AG04449 (cell line): ENCODE data around the gene ELMOD3.
"Not testable (repeated sequence)": the region's sequence is repeated elsewhere in the genome, so short reads cannot be mapped to it uniquely, and the experiment has no call there.

Source experiments
- CTCF ChIA-PET: fragments of 350-600 bp; formaldehyde crosslinking; extraction: SDS; loops from one replicate; lab custom pipeline; 2021; ENCODE audit warnings: antibody characterized with exemption; lab: Yijun Ruan, JAX
- POLR2A ChIA-PET: fragments of 400-600, 350-600 bp; formaldehyde crosslinking; extraction: SDS; loops from one replicate; lab custom pipeline; 2020; ENCODE audit warnings: antibody characterized with exemption, inconsistent platforms; lab: Yijun Ruan, JAX
- DNase-seq: peaks from one replicate; pipeline ENCODE4 v3.0.0-alpha.2; 2010; ENCODE audit warnings: low read depth, low spot score
- H3K4me3 ChIP-seq: 2 replicates; pipeline ENCODE4 v1.5.1; 2011; ENCODE audit warnings: low read depth, mild to moderate bottlenecking, control low read depth, low read length
- CTCF ChIP-seq: IDR thresholded peaks from one replicate; pipeline ENCODE4 v1.5.1; 2011; ENCODE audit warnings: mild to moderate bottlenecking, moderate library complexity, low read length, control low read depth, inconsistent platforms; ENCODE audit not compliant: insufficient read depth; ENCODE audit errors: missing control alignments

ELMOD3 gene

GRCh38 chr2:85327822-85328617, 26.5 kb upstream of the ELMOD3 start, which contains the start of gene TGOLN2:
TSS of gene TGOLN2 (minus strand) at chr2:85327989. CDS start at chr2:85327962, 27 bp downstream.
- no peak for DNase-seq
- peak within 1 kb of the TSS; percentile 87 for H3K4me3 ChIP-seq
- ChIA-PET CTCF (interaction anchor here (0.7 to 2.0 kb wide), 6 partner anchors 8 to 228 kb away, joined by 3 to 15 read pairs (median 4); no protein-coding TSS in a partner anchor), POLR2A (interaction anchor here (0.7 to 1.7 kb wide), 9 partner anchors 11 to 263 kb away, joined by 3 to 9 read pairs (median 3); partner anchors contain the start of genes ELMOD3, MAT2A and RETSAT)
- TF ChIP-seq CTCF = no peak

GRCh38 chr2:85329181-85329651, 25.4 kb upstream of the ELMOD3 start:
- ChIA-PET CTCF (interaction anchor here (1.0 kb wide), 1 partner anchor 29 kb away, joined by 3 read pairs; no protein-coding TSS in a partner anchor), POLR2A (no interaction called here)
- no peak for TF ChIP-seq CTCF
- no peak overlapping the region for H3K4me3 ChIP-seq
- no peak for DNase-seq

DNA sequence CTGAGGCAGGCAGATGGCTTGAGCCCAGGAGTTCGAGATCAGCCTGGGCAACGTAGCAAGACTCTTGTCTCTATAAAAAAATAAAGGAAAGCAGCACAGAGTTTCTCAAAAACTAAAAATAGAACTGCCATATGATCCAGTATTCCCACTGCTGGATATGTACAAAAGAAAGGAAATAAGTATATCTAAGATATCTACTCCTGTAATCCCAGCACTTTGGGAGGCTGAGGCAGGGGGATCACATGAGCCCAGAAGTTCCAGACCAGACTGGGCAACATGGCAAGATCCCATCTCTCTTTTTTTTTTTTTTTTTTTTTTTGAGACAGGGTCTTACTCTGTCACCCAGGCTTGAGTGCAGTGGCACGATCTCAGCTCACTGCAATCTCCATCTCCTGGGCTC, 24.9 kb upstream of the ELMOD3 start:
- ChIA-PET CTCF (interaction anchor here (1.0 kb wide), 2 partner anchors 30 to 263 kb away, joined by 3 read pairs; no protein-coding TSS in a partner anchor), POLR2A (interaction anchor here (0.6 kb wide), 1 partner anchor 29 kb away, joined by 3 read pairs; no protein-coding TSS in a partner anchor)
- not testable (repeated sequence) for DNase-seq, H3K4me3 ChIP-seq

DNA sequence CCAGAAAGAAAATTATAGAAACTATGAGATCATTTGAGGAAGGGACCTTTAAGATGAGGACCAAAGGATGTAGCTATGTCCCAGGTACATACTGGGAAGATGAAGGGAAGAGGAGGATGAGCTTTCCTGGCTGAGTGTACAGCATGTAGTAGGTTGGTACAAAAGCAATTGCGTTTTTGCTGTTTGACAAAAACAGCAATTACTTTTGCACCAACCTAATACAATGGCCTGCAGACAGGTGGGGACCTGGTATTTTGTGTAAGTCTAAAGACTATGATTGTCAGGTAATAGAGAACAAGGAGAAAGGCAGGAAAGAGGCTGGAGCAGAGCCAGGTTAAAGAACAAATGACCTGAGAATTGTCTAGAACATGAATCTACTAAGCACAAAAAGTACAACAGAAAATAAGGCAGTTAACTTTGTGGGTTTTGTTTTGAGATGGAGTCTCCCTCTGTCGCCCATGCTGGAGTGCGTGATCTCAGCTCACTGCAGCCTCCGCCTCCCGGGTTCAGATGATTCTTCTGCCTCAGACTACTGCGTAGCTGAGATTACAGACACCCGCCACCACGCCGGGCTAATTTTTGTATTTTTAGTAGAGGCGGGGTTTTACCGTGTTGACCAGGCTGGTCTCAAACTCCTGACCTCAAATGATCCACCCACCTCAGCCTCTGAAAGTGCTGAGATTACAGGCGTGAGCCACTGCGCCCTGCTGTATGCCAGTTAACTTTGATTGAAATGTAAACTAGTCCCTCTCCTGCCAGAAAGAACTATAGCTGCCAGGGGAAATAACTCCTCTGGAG, 23.5 kb upstream of the ELMOD3 start:
- POLR2A ChIA-PET = no interaction called here
- H3K4me3 ChIP-seq = no peak overlapping the region
- no peak for TF ChIP-seq CTCF
- no peak for DNase-seq
- CTCF ChIA-PET = interaction anchor here (1.0 kb wide), 1 partner anchor 265 kb away, joined by 3 read pairs; no protein-coding TSS in a partner anchor

DNA sequence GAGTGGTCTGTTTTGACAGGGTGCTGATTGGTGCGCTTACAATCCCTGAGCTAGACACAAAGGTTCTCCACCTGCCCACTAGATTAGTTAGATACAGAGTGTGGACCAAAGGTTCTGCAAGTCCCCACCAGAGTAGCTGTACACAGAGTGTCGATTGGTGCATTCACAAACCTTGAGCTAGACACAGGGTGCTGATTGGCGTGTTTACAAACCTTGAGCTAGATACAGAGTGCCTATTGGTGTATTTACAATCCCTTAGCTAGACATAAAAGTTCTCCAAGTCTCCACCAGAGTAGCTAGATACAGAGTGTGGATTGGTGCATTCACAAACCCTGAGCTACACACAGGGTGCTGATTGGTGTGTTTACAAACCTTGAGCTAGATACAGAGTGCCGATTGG, 20.7 kb upstream of the ELMOD3 start:
- H3K4me3 ChIP-seq, CTCF ChIA-PET, POLR2A ChIA-PET, DNase-seq: not testable (repeated sequence)

GRCh38 chr2:85334928-85335327, 19.6 kb upstream of the ELMOD3 start:
- ChIA-PET CTCF (no interaction called here), POLR2A (no interaction called here)
- DNase-seq = no peak
- no peak for TF ChIP-seq CTCF
- H3K4me3 ChIP-seq = no peak overlapping the region
